PC-9 (cell line): ENCODE measurements around the gene SCARB1. TPM values are rescaled to one million over a fixed set of nuclear protein-coding genes. Genes with fewer than 3 reads are reported as not detected.

Experiments
- BruUV-seq: library from RNA; stranded (reverse); fragments of 400-500 nt; replicated peaks from 2 replicates; lab custom pipeline; 2021; lab: Mats Ljungman, UMichigan
- CTCF ChIA-PET: fragments of 300-600 bp; sonication (Branson Sonifier 250); formaldehyde crosslinking; loops from one replicate; lab custom pipeline; 2022; ENCODE audit warnings: antibody characterized with exemption; lab: Charles Lee
- POLR2A ChIA-PET: fragments of 300-600 bp; sonication (Branson Sonifier 250); formaldehyde crosslinking; loops from one replicate; lab custom pipeline; 2022; ENCODE audit warnings: antibody characterized with exemption; ENCODE audit not compliant: unreplicated experiment; lab: Charles Lee
- DNase-seq, 2 experiments: peaks; one replicate each; pipeline versions ENCODE4 v3.0.0 to v3.0.0-alpha.2; 2015 to 2022; ENCODE audit warnings: mixed read lengths in 1 of 2
- H2AFZ ChIP-seq: fragments of 200-600 bp; sonication (generic); 2 replicates; pipeline ENCODE4 v1.8.1; 2017; ENCODE audit warnings: antibody characterized with exemption
- H3F3A ChIP-seq: fragments of 200-600 bp; sonication (generic); 2 replicates; pipeline ENCODE4 v1.8.1; 2017; ENCODE audit warnings: antibody characterized with exemption, mild to moderate bottlenecking, low read depth; ENCODE audit not compliant: insufficient read depth
- H3K27ac ChIP-seq: fragments of 200-600 bp; sonication (generic); 2 replicates; pipeline ENCODE4 v1.6.1; 2016; ENCODE audit warnings: mixed run types
- H3K27me3 ChIP-seq: fragments of 200-600 bp; sonication (generic); 2 replicates; pipeline ENCODE4 v1.6.1; 2016; ENCODE audit warnings: low read depth, mixed run types; ENCODE audit not compliant: insufficient read depth
- H3K36me3 ChIP-seq: fragments of 200-600 bp; sonication (generic); 2 replicates; pipeline ENCODE4 v1.6.1; 2016; ENCODE audit warnings: low read depth, mixed run types
- H3K4me1 ChIP-seq: fragments of 200-600 bp; sonication (generic); replicated peaks from 2 replicates; pipeline ENCODE4 v1.6.1; 2016; ENCODE audit warnings: mixed run types; ENCODE audit not compliant: insufficient read depth
- H3K4me2 ChIP-seq: fragments of 200-600 bp; sonication (generic); 2 replicates; pipeline ENCODE4 v1.6.1; 2017; ENCODE audit warnings: mixed run types
- H3K4me3 ChIP-seq: fragments of 200-600 bp; sonication (generic); 2 replicates; pipeline ENCODE4 v1.6.1; 2016; ENCODE audit warnings: mixed run types
- H3K79me2 ChIP-seq: fragments of 200-600 bp; sonication (generic); 2 replicates; pipeline ENCODE4 v1.6.1; 2017; ENCODE audit warnings: low read depth, mixed run types
- H3K9me2 ChIP-seq: fragments of 200-600 bp; sonication (generic); 2 replicates; pipeline ENCODE4 v1.8.1; 2017; ENCODE audit warnings: mild to moderate bottlenecking; ENCODE audit not compliant: insufficient read depth
- H3K9me3 ChIP-seq: fragments of 200-600 bp; sonication (generic); 2 replicates; pipeline ENCODE4 v1.8.1; 2016; ENCODE audit warnings: low read depth; ENCODE audit not compliant: insufficient read depth
- H4K20me1 ChIP-seq: fragments of 200-600 bp; sonication (generic); 2 replicates; pipeline ENCODE4 v1.8.1; 2017; ENCODE audit not compliant: insufficient read depth
- CTCF ChIP-seq: fragments of 200-600 bp; sonication (generic); conservative IDR thresholded peaks from 2 replicates; pipeline ENCODE4 v1.6.1; 2017; ENCODE audit warnings: mixed run types, antibody characterized with exemption, mild to moderate bottlenecking, moderate library complexity
- EZH2 ChIP-seq: fragments of 200-600 bp; sonication (generic); IDR thresholded peaks from 2 replicates; pipeline ENCODE4 v1.8.0; 2017; ENCODE audit warnings: antibody characterized with exemption, low read depth
- intact Hi-C: fragments of 100-400 bp; cut with micrococcal nuclease; formaldehyde crosslinking; loops from one replicate; pipeline ENCODE4 v1.10.0; 2022; ENCODE audit not compliant: unreplicated experiment
- total RNA-seq: library from RNA; stranded (reverse); gene quantifications from 2 replicates; pipeline ENCODE4 v1.2.3, GENCODE V29; 2021

SCARB1 gene
- total RNA-seq, 1 experiment from 2014 or later: 49.6 TPM

- Histone ChIP-seq H3K36me3 (0 out of 2 replicates have a peak, but pooled peaks cover 3% of the 10 kb centered on the region), H3K4me3 (no peak overlapping the region), H3K9me2 (no peaks in the 10 kb centered on the region), H3K79me2 (no peaks in the 10 kb centered on the region), H2AFZ (no peak overlapping the region), H3K27ac (no peak overlapping the region), H4K20me1 (no peaks in the 10 kb centered on the region), H3K9me3 (peaks cover 12% of the 10 kb centered on the region; the same call in 1 of the 2 replicates), H3K27me3 (no peaks in the 10 kb centered on the region), H3K4me1 (no peaks in the 10 kb centered on the region), H3K4me2 (no peak overlapping the region), H3F3A (peaks cover 13% of the 10 kb centered on the region; the same call in 1 of the 2 replicates)
- BruUV-seq: no TSS peak
- intact Hi-C loops: no loop called here
- POLR2A ChIA-PET: no interaction called here
- TF ChIP-seq CTCF: no peak
- no peak for TF ChIP-seq EZH2
- CTCF ChIA-PET: interaction anchor here (0.5 kb wide), 1 partner anchor 1385 kb away, joined by 4 read pairs; no protein-coding TSS in a partner anchor
- no peak for DNase-seq
Observed at GRCh38 chr12:124761056-124761455, 102.6 kb downstream of the SCARB1 start.

GRCh38 chr12:124760560-124760959, 103.1 kb downstream of the SCARB1 start:
- 0 out of 2 replicates have a peak, but pooled peaks cover 3% of the 10 kb centered on the region for H3K36me3 ChIP-seq
- H3K9me3 ChIP-seq: peaks cover 12% of the 10 kb centered on the region; the same call in 1 of the 2 replicates
- intact Hi-C loops: no loop called here
- no peak overlapping the region for H3K4me3 ChIP-seq
- H3K4me2 ChIP-seq: no peak overlapping the region
- no peaks in the 10 kb centered on the region for H3K4me1 ChIP-seq
- no peak overlapping the region for H3K27ac ChIP-seq
- H3K27me3 ChIP-seq: no peaks in the 10 kb centered on the region
- DNase-seq: no peak
- no peak overlapping the region for H2AFZ ChIP-seq
- peaks cover 13% of the 10 kb centered on the region; the same call in 1 of the 2 replicates for H3F3A ChIP-seq
- ChIA-PET POLR2A (no interaction called here), CTCF (interaction anchor here (0.5 kb wide), 1 partner anchor 1384 kb away, joined by 4 read pairs; no protein-coding TSS in a partner anchor)
- no TSS peak for BruUV-seq
- TF ChIP-seq EZH2: no peak
- TF ChIP-seq CTCF: no peak
- H3K79me2 ChIP-seq: no peaks in the 10 kb centered on the region
- H4K20me1 ChIP-seq: no peaks in the 10 kb centered on the region
- no peaks in the 10 kb centered on the region for H3K9me2 ChIP-seq

DNA sequence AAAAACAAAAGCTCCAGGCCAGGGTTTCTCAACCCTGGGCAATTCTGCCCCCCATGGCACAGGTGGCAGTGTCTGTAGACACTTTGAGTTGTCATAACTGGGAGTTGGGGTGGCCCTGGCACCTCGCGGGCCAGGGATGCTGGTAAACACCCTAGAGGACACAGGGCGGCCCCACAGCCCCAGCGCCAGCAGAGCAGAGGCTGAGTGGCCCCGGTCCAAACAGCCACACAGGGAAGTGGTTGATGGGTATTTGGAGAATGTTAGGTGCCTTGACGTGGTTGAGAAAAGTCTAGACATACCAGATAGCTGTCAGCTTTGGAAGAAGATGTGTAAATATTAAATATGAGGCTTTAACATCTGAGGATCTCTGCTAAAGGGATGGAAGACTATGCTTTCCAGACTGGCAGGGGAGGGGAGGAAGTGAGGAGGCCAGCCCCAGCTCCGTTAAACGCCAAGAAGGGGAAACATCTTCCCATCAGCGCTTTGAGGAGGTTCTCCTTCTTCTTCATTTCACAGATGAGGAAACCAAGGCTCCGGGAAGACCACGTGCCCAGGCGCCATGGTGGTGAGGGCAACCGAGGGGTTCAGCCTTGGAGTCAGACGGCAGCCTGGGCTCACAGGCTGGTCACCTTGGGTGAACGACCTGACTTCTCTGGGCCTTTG, 103.7 kb downstream of the SCARB1 start:
- no TSS peak for BruUV-seq
- H3K9me3 ChIP-seq: peaks cover 9% of the 10 kb centered on the region; the same call in 1 of the 2 replicates
- TF ChIP-seq EZH2: no peak
- no peak for TF ChIP-seq CTCF
- 0 out of 2 replicates have a peak, but pooled peaks cover 3% of the 10 kb centered on the region for H3K36me3 ChIP-seq
- H3K9me2 ChIP-seq: no peaks in the 10 kb centered on the region
- H2AFZ ChIP-seq: no peak overlapping the region
- H4K20me1 ChIP-seq: no peaks in the 10 kb centered on the region
- H3K79me2 ChIP-seq: no peaks in the 10 kb centered on the region
- peak in 1 of 2 experiments; percentile 30 for DNase-seq
- POLR2A ChIA-PET: no interaction called here
- H3K4me1 ChIP-seq: no peaks in the 10 kb centered on the region
- no peak overlapping the region for H3K27ac ChIP-seq
- intact Hi-C loops: no loop called here
- no peak overlapping the region for H3K4me3 ChIP-seq
- H3F3A ChIP-seq: peaks cover 13% of the 10 kb centered on the region; the same call in 1 of the 2 replicates
- CTCF ChIA-PET: no interaction called here
- H3K4me2 ChIP-seq: no peak overlapping the region
- H3K27me3 ChIP-seq: no peaks in the 10 kb centered on the region
